ENCODE measurements around the gene IPO13. TPM values are rescaled to one million over a fixed set of nuclear protein-coding genes. Genes with fewer than 3 reads are reported as not detected.

Gene IPO13
- total RNA-seq, 2 donors from 2014 or later, result 18.6 to 21.5 TPM

DNA sequence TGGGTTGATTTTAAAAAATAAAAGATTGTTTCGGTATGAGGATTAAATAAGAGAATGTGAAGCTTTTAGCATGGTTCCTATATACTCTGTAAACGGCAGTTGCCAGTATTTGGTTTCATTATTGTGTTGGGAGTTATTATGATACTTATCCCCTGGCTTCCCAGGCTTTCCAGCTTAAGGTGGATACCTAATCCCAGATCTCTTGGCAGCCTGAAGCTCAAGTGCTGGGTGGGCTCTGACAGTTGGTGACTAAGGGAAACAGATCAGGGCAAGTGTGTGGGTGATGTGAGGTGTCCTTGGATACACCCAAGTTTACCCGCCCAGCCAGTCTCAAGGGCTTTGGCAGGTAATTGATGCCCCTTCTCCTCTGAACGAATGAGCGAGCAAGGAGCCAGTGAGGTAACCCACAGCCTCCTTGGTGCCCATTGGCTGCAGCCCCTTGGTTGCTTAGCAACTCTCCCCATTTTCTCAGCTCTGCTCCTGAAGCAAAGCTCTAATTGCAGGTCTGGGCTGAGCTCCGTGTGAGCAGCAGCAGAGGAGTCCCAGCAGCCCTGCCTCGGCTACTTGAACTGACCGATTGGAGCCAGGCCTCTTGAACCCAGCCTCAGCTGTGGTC is 6.1 kb downstream of the IPO13 start:
- H3K9ac ChIP-seq (ENCODE audit: extremely low read depth, low read length, poor library complexity, severe bottlenecking), result no peak overlapping the region
- H3K36me3 Mint-ChIP-seq (ENCODE audit: low read depth), result peaks cover 8% of the 10 kb centered on the region

DNA sequence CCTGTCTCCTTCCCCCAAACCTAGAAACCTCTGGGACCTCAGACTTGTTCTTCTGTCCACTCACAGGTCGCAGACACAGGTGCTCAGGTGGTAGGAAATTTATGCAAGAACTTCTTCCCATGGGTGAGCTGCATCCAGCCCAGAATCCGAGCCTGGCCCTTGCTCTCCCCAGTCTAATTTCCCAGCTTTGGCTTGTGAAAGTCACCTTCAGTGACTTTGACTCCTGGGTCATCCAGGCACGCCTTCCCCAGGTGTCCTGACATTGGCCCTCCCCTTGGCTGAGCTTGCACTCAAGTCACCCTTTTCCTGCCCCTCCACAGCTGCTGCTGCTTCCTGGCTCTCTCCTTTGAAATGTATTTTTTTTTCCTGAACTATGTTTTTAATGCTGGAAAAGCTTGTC is 6.6 kb downstream of the IPO13 start:
- TF ChIP-seq, protein P1, sequence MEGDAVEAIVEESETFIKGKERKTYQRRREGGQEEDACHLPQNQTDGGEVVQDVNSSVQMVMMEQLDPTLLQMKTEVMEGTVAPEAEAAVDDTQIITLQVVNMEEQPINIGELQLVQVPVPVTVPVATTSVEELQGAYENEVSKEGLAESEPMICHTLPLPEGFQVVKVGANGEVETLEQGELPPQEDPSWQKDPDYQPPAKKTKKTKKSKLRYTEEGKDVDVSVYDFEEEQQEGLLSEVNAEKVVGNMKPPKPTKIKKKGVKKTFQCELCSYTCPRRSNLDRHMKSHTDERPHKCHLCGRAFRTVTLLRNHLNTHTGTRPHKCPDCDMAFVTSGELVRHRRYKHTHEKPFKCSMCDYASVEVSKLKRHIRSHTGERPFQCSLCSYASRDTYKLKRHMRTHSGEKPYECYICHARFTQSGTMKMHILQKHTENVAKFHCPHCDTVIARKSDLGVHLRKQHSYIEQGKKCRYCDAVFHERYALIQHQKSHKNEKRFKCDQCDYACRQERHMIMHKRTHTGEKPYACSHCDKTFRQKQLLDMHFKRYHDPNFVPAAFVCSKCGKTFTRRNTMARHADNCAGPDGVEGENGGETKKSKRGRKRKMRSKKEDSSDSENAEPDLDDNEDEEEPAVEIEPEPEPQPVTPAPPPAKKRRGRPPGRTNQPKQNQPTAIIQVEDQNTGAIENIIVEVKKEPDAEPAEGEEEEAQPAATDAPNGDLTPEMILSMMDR (conservative IDR thresholded peaks at IDR 0.05), result no peak
- no peak overlapping the region for H3K4me3 Mint-ChIP-seq
- H3K27me3 Mint-ChIP-seq (ENCODE audit: insufficient read depth), result no peaks in the 10 kb centered on the region
- H3K4me1 ChIP-seq (ENCODE audit: control insufficient read depth, insufficient read depth, low read length), result no peaks in the 10 kb centered on the region
- no peak overlapping the region for H3K27ac Mint-ChIP-seq
- WGBS, 2 experiments (ENCODE audit: insufficient coverage in 1 of 2, insufficient read length in 1 of 2), result 90 to 97% methylated on average over 3 of the region's 3 CpGs
- peaks cover 28% of the 10 kb centered on the region for H3K36me3 ChIP-seq (ENCODE audit: control insufficient read depth, insufficient read depth, low read length)
- H3K27ac ChIP-seq (ENCODE audit: low read depth, low read length), result no peak overlapping the region
- H3K9me3 Mint-ChIP-seq, result no peaks in the 10 kb centered on the region
- H3K36me3 Mint-ChIP-seq (ENCODE audit: low read depth), result peaks cover 10% of the 10 kb centered on the region
- H3K9ac ChIP-seq (ENCODE audit: extremely low read depth, low read length, poor library complexity, severe bottlenecking), result no peak overlapping the region
- H3K27me3 ChIP-seq (ENCODE audit: control insufficient read depth, insufficient read depth, low read length, poor library complexity, severe bottlenecking), result no peaks in the 10 kb centered on the region
- peaks cover 10% of the 10 kb centered on the region for H3K4me1 Mint-ChIP-seq
- no peak for DNase-seq
- no peaks in the 10 kb centered on the region for H3K9me3 ChIP-seq (ENCODE audit: control insufficient read depth, low read length)
- no peak overlapping the region for H3K4me3 ChIP-seq (ENCODE audit: low read length)

More for the DNA sequence above, 6.1 kb downstream of the IPO13 start:
- DNase-seq, result peak; percentile 90
- Histone ChIP-seq H3K27me3 (ENCODE audit: control insufficient read depth, insufficient read depth, low read length, poor library complexity, severe bottlenecking) (no peaks in the 10 kb centered on the region), H3K36me3 (ENCODE audit: control insufficient read depth, insufficient read depth, low read length) (peaks cover 25% of the 10 kb centered on the region), H3K27ac (ENCODE audit: low read depth, low read length) (no peak overlapping the region), H3K9me3 (ENCODE audit: control insufficient read depth, low read length) (no peaks in the 10 kb centered on the region), H3K4me1 (ENCODE audit: control insufficient read depth, insufficient read depth, low read length) (peaks cover 5% of the 10 kb centered on the region), H3K4me3 (ENCODE audit: low read length) (no peak overlapping the region)
- WGBS, 2 experiments (ENCODE audit: insufficient coverage in 1 of 2, insufficient read length in 1 of 2), result 70 to 86% methylated on average over 8 of the region's 8 CpGs
- Mint-ChIP-seq H3K4me3 (no peak overlapping the region), H3K27me3 (ENCODE audit: insufficient read depth) (no peaks in the 10 kb centered on the region), H3K9me3 (no peaks in the 10 kb centered on the region), H3K4me1 (peaks cover 14% of the 10 kb centered on the region), H3K27ac (no peak overlapping the region)
- TF ChIP-seq, protein P1 (conservative IDR thresholded peaks at IDR 0.05), result no peak

DNA sequence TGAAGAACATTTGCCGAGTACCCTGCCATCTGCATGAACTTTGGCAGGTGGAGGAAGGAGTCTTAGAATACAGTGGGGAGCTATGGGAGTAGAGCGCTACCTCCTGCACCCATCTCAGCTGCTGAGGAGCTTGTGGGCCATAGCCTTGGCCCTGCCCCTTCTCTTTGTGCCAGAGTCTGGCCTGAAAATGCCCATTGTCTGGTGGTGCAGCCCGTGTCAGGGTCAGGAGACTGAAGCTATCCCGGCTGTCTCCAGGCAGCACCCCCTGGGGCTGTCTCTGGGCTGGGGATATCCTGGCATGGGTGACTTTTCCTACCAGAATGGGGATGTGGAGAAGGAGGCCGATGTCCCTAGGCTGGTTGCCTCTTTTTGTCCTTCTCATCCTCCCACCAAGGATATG is 7.3 kb downstream of the IPO13 start:
- Histone ChIP-seq H3K4me3 (ENCODE audit: low read length) (no peak overlapping the region), H3K27ac (ENCODE audit: low read depth, low read length) (no peak overlapping the region), H3K27me3 (ENCODE audit: control insufficient read depth, insufficient read depth, low read length, poor library complexity, severe bottlenecking) (no peaks in the 10 kb centered on the region), H3K4me1 (ENCODE audit: control insufficient read depth, insufficient read depth, low read length) (no peaks in the 10 kb centered on the region), H3K36me3 (ENCODE audit: control insufficient read depth, insufficient read depth, low read length) (peaks cover 35% of the 10 kb centered on the region), H3K9me3 (ENCODE audit: control insufficient read depth, low read length) (no peaks in the 10 kb centered on the region), H3K9ac (ENCODE audit: extremely low read depth, low read length, poor library complexity, severe bottlenecking) (no peak overlapping the region)
- no peaks in the 10 kb centered on the region for H3K27me3 Mint-ChIP-seq (ENCODE audit: insufficient read depth)
- DNase-seq, result no peak
- TF ChIP-seq, protein P1 (conservative IDR thresholded peaks at IDR 0.05), result no peak
- no peak overlapping the region for H3K4me3 Mint-ChIP-seq
- no peaks in the 10 kb centered on the region for H3K9me3 Mint-ChIP-seq
- WGBS, 2 experiments (ENCODE audit: insufficient coverage in 1 of 2, insufficient read length in 1 of 2), result 89 to 100% methylated on average over 2 to 5 of the region's 5 CpGs
- H3K4me1 Mint-ChIP-seq, result peaks cover 10% of the 10 kb centered on the region
- peaks cover 10% of the 10 kb centered on the region for H3K36me3 Mint-ChIP-seq (ENCODE audit: low read depth)
- H3K27ac Mint-ChIP-seq, result no peak overlapping the region
